COLO668 (cell line): ENCODE measurements around the gene KCNH1.
"Not testable (repeated sequence)": the region's sequence is repeated elsewhere in the genome, so short reads cannot be mapped to it uniquely, and the experiment has no call there.

Source experiments
- DNase-seq: peaks from one replicate; lab custom pipeline; 2025; ENCODE audit not compliant: unreplicated experiment; lab: John Stamatoyannopoulos, UW

The KCNH1 gene

DNA sequence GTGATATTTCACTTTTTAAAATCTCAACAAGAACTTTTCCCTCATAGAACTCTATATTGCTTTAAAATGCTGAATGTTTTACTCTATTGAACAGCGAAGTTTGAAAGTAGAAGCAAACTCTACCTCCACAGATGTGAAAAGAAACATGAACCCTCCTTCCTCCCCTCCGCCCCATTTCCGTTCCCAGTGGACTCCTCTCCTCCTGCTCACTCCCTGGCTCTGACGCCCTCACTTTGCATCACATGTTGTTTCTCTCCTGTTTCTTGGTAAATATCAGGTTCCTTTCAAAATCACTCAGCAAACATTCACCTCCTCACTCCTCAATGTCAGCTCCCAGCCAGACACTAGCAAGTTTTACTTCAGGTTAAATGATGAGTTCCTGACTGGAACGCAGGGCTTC lies 34.6 kb downstream of the KCNH1 start:
- DNase-seq = no peak

DNA sequence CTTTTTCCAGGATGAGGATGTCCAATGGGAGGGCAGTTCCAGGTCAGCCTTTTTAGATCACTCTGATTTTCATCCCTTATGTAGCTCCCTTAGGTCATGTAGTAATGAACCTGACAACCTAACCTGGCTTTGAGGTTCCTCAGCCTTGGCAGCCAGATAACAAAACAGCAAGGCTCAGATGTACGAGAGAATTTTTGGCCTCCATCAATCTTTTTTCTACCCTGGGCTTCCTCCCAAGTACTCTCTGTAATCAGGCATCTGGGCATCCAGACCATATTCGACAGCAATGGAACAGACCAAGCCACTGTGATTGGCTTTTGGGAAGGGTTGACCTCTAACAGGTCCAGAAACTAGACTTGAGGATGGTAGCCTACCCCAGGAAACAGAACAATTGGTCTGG lies 38.6 kb downstream of the KCNH1 start:
- no peak for DNase-seq

GRCh38 chr1:211092955-211093354 lies 41.0 kb downstream of the KCNH1 start:
- no peak for DNase-seq

DNA sequence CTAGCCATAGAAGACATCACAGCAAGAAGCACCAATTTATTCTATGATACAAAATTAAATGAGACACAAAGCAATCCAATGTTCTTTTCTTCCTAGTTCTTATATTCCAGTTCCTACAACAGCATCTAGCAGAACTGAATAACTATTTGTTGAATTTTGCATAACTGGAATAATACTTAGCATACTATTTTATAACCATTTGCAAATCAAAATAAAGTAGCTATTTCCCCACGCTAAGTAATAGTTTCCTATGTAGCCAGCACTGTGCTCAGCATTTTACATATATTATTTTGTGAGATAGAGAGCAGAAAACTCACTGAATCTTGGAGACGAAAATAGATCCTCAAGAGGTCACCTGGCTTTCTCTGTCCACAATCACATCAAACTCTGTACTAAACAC lies 42.1 kb downstream of the KCNH1 start:
- DNase-seq = no peak

DNA sequence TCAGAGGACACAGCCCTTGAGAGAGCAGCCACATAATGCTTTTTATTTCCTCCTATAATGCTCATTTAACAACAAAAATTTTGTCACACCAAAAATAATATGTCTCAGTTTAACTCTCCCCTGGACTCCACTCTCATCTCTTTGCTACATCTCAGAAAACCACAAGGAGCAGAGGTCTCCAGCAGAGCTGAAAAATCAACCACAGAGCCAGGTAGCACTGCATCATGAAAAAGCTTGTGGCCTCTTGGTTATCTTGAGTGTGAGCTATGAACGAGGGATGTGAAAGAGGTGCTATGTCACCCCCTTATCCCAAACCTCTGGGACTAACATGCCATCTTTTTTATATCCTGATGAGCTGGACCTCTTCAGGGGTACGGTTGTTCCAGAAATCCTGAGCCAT lies 44.4 kb downstream of the KCNH1 start:
- DNase-seq = no peak

DNA sequence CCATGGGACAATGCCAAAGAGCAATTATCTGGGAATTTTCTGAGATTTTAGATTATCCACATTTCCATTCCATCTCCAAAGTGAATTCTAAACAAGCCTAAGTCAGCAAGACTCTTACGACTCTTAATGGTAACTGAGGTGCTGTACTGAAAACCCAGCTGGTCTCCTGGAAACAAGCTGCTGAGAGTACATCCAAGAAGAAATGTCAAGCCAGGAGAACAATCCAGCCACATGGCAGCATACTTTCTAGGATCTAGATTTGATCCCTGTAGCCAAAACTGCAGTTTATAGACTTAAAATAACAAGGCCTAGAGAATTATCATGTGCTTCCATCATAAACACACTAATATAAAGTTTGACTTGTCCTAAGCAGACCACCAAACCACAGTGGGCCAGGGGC lies 45.8 kb downstream of the KCNH1 start:
- DNase-seq = no peak

- DNase-seq = no peak
Observed at GRCh38 chr1:211082824-211083223, 51.1 kb downstream of the KCNH1 start.

DNA sequence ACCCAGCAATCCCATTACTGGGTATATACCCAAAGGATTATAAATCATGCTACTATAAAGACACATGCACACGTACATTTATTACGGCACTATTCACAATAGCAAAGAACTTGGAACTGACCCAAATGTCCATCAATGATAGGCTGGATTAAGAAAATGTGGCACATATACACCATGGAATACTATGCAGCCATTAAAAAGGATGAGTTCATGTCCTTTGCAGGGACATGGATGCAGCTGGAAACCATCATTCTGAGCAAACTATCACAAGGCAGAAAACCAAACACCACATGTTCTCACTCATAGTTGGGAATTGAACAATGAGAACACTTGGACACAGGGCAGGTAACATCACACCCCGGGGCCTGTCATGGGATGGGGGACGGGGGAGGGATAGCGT lies 52.5 kb downstream of the KCNH1 start:
- DNase-seq = not testable (repeated sequence)

- DNase-seq = no peak
Observed at GRCh38 chr1:211068976-211069375, 65.0 kb downstream of the KCNH1 start.

DNA sequence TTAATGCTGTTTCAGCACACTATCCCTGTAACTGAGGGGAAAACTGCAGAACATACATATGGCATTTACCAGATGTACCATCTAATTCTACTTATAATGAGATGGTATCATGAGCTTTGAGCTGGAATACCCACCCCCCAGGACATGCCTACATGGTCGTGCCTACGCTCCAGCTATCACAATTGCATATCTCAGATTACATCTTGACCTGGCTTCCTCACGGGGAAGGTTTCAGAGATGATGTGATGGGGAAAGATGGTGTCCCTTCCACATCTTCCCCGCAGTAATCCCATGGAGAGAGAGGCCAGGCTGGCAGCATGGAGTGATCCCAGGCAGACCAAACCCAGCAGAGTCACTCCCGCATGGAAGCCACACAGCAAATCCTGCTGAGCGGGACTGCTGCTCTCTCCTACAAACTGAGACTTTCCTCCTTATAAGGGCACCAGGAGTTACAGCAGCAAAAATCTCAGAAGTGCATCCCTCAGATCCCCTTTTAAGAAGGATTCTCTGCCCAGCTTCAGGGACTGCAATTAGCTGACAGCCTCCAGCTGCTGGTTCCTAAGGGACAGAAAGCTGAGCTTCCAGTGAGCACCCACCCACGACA lies 67.1 kb downstream of the KCNH1 start:
- DNase-seq = no peak

GRCh38 chr1:211041838-211042237 lies 92.1 kb downstream of the KCNH1 start:
- DNase-seq = not testable (repeated sequence)

DNA sequence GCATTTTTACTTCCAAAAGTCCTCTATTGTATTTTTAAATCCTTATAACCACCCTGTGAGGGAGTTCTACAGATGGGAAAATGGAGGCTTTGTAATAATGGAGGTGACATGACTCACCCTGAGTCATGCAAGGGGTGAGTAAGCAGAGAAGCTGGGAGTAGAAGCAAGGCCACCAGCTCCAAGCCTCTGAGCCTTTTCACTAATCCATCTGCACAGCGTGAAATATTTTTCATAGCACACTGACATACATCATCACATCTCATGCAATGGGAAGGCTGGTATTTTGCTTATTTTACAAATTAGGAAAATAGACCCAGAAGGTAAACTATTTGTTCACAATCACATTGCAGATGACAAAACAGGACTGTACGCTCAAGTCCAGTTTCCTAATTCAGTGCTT lies 96.9 kb downstream of the KCNH1 start:
- peak; percentile 20 for DNase-seq

DNA sequence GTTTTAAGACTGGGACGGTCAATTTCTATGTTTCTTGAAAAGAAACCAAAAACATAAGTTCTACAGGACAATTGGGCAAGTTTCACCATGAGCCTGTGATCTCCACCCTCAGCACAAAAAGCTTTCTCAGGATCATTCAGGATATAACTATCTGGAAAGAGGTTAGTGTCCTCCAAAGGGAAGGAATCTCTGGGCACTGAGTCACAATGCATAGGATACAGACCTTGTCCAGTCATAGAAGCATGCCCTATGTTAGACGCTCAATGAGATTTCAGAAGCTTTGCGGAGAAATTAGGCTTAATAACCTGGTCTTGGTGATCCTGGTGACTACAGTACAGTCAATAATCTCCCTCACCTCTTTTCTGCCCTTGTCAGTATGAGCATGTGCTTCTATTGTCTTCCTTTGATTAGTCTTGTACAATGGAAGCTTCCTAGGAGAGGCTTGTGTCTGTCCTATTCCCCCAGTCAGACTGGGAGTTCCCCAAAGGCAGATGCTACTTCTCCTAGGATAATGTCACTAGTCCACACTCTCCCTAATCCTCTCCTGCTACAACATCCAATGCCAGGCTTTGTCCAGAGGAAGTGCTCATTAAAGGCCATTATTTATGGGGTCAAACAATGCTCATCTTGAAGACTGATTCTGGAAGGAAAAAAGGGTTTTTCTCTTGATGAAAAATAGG lies 97.4 kb downstream of the KCNH1 start:
- no peak for DNase-seq

DNA sequence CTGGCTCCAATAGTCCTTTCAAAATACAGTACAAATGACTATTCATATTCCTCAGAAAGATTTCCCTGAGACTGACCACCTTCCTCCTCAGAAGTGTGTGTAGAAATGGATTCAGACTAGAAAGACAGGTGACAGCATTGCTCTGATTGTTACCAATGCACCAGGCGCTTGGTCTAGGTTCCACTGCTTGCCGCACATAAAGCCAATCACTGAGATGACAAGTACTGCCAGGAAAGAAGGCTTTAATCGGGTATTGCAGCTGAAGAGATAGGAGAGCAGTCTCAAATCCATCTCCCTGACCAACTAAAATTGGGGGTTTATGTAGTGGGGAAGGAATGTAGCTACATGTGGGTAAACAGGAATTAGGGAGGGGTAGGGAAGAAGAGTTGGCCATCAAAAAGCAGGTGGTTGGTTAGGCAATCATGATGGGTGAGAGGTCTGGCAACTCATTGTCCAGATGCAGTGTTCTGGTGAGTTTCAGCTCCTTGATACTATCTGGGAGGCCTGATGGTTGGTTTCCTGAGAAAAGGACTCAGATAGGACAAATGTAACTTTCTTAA lies 98.0 kb downstream of the KCNH1 start:
- DNase-seq = no peak

GRCh38 chr1:211033921-211034525 lies 99.9 kb downstream of the KCNH1 start:
- DNase-seq = no peak

- DNase-seq = no peak
Observed at GRCh38 chr1:211024901-211025300, 109.0 kb downstream of the KCNH1 start.

DNA sequence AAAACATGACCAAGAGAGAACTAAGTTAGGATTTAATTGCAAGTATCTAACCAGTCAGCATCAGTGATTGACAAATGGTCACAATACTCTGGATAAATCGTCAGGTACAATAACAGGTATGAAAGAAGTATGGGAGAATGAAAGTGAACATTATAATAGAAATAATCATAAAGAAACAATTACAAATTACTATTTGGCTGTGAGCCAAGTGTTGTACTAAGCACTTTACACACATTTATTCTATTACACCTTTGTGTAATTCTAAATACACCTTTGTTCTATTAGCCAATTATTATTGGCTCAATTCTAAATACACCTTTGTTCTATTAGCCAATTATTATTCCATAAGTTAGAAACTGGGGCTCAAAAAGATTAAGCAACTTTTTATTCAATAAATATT lies 114.7 kb downstream of the KCNH1 start:
- DNase-seq = no peak

DNA sequence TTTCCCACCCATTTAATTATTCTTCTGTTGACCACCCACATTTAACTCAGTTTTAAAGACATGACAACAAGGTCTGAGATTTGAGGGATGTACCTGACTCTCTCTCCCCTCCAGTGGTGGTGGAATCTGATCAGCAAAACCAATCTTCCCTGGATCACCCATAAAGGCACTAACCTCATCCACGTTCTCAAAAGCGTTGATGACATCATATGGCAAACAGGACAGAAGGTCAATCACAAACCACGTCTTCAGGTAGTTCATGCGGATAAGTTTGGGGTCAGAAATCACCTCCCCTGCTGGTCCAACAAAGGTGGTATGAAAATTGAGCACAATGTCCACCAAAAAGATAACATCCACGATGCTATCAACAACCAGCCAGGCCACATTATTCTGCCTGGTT lies 115.3 kb downstream of the KCNH1 start:
- DNase-seq = no peak

- no peak for DNase-seq
Observed at GRCh38 chr1:211017075-211017718, 116.8 kb downstream of the KCNH1 start.

DNA sequence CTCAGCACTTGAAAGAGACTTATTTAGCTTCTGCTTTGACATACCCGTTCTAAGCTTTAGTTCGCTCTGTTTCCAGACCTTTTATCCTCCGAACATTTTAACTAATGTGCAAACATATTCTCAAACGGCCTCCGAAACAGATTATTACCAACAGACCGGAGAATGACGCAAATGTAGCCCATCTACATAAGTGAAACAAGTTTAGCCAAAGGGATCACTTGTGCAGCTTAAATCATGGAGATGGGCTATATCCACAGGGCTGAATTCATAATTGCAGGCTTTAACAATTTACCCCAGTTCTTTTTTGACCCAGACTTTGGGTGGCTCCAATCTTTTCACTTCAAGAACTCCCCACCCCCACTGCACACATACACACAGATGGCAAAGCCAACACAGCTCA lies 119.7 kb downstream of the KCNH1 start:
- no peak for DNase-seq

DNA sequence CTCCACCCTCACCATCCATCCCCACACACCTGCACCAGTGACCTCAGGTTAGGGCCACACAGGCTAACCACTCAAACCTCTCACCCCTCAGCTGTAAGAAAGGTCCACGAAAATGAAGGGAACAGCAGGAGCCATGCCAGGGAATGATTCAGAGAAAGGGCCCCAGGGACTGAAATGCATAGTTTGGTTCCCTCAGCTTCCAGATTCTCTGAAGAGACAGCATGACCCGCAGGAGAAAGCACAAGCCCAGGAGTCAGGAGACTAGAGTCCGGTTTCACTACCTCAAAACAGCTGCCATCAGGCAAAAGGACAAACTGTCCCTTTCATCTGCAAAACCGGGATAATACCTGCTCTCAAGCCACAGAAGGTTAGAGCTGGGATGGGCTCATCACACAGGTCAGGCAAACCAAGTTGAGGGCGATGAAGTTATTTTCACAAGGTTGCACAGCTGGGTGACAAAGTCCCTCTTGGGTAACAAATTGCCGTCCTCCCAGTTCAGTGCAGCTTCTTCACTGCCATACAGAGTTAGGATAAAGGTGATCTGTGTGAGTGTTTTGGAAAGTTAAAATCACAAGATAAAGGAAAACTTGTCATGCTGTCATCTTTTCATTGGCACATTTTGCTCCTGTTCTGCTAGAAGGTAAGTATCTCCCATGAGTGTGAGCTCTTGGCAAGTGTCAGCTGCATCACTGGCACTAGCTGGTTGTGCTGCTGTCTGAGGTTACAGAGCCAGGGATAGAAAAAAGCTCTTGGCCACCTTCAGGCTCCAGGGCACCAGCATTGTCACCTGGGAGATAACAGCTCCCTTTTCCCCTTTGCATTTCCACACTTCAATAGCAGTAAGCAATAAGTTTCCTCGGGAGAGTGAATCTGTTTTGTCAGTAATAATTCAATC lies 120.4 kb downstream of the KCNH1 start:
- DNase-seq = no peak
